ENCODE measurements around the gene DTNA. TPM values are rescaled to one million over a fixed set of nuclear protein-coding genes. Genes with fewer than 3 reads are reported as not detected.
A peak's percentile ranks its signal among the peaks of the same experiment; 100 is the strongest.

The DTNA gene
- total and polyA plus RNA-seq, 3 experiments from 2014 or later: not detected

- H3K9me3 ChIP-seq (ENCODE audit: low read length): no peaks in the 10 kb centered on the region
- ChIA-PET POLR2A (no interaction called here), CTCF (no interaction called here)
- Mint-ChIP-seq H3K4me3 (no peak overlapping the region), H3K9me3 (no peaks in the 10 kb centered on the region), H3K4me1 (no peaks in the 10 kb centered on the region), H3K36me3 (no peaks in the 10 kb centered on the region), H3K27me3 (peaks cover 4 to 12% of the 10 kb centered on the region in 2 donors), H3K27ac (no peak overlapping the region)
- no peak for DNase-seq
- no peaks in the 10 kb centered on the region for H3K36me3 ChIP-seq (ENCODE audit: insufficient read depth, low read length)
- no peaks in the 10 kb centered on the region for H3K4me1 ChIP-seq (ENCODE audit: insufficient read depth, low read length)
- no peak overlapping the region for H3K27ac ChIP-seq (ENCODE audit: low read depth, low read length)
- no peak overlapping the region for H3K4me3 ChIP-seq (ENCODE audit: low read length)
- no peaks in the 10 kb centered on the region for H3K27me3 ChIP-seq (ENCODE audit: insufficient read depth, low read length, poor library complexity, severe bottlenecking)
Measured at GRCh38 chr18:34923911-34924310, 213.8 kb downstream of the DTNA start.

- H3K4me3 Mint-ChIP-seq: no peak overlapping the region
Measured at GRCh38 chr18:34926683-34927082, 216.6 kb downstream of the DTNA start.

GRCh38 chr18:34928088-34928753, 218.1 kb downstream of the DTNA start:
- POLR2A ChIA-PET: no interaction called here
- H3K4me3 ChIP-seq (ENCODE audit: low read length): no peak overlapping the region
- H3K27me3 Mint-ChIP-seq: peaks cover 0 to 4% of the 10 kb centered on the region in 2 donors

More at GRCh38 chr18:34926683-34927082, 216.6 kb downstream of the DTNA start:
- Histone ChIP-seq H3K36me3 (ENCODE audit: insufficient read depth, low read length) (no peaks in the 10 kb centered on the region), H3K27me3 (ENCODE audit: insufficient read depth, low read length, poor library complexity, severe bottlenecking) (no peaks in the 10 kb centered on the region), H3K4me3 (ENCODE audit: low read length) (no peak overlapping the region), H3K9me3 (ENCODE audit: low read length) (no peaks in the 10 kb centered on the region), H3K4me1 (ENCODE audit: insufficient read depth, low read length) (no peaks in the 10 kb centered on the region), H3K27ac (ENCODE audit: low read depth, low read length) (no peak overlapping the region)
- POLR2A ChIA-PET: no interaction called here
- Mint-ChIP-seq H3K36me3 (no peaks in the 10 kb centered on the region), H3K9me3 (no peaks in the 10 kb centered on the region), H3K27ac (no peak overlapping the region), H3K27me3 (peaks cover 4% of the 10 kb centered on the region in 2 donors), H3K4me1 (no peaks in the 10 kb centered on the region)
- no peak for DNase-seq
- CTCF ChIA-PET: no interaction called here

GRCh38 chr18:34928754-34929335, 218.7 kb downstream of the DTNA start:
- DNase-seq: no peak
- no peaks in the 10 kb centered on the region for H3K9me3 ChIP-seq (ENCODE audit: low read length)
- no peaks in the 10 kb centered on the region for H3K4me1 ChIP-seq (ENCODE audit: insufficient read depth, low read length)
- H3K9me3 Mint-ChIP-seq: no peaks in the 10 kb centered on the region
- no peaks in the 10 kb centered on the region for H3K36me3 ChIP-seq (ENCODE audit: insufficient read depth, low read length)
- H3K27me3 Mint-ChIP-seq: peaks cover 0 to 4% of the 10 kb centered on the region in 2 donors
- no peaks in the 10 kb centered on the region for H3K36me3 Mint-ChIP-seq
- no peaks in the 10 kb centered on the region for H3K4me1 Mint-ChIP-seq
- ChIA-PET CTCF (no interaction called here), POLR2A (no interaction called here)
- H3K27me3 ChIP-seq (ENCODE audit: insufficient read depth, low read length, poor library complexity, severe bottlenecking): no peaks in the 10 kb centered on the region
- no peak overlapping the region for H3K4me3 Mint-ChIP-seq
- H3K27ac Mint-ChIP-seq: peak overlapping the region in 1 of 8 donors; percentile 46
- H3K27ac ChIP-seq (ENCODE audit: low read depth, low read length): no peak overlapping the region
- H3K4me3 ChIP-seq (ENCODE audit: low read length): no peak overlapping the region

More at GRCh38 chr18:34928088-34928753, 218.1 kb downstream of the DTNA start:
- Histone ChIP-seq H3K36me3 (ENCODE audit: insufficient read depth, low read length) (no peaks in the 10 kb centered on the region), H3K9me3 (ENCODE audit: low read length) (no peaks in the 10 kb centered on the region), H3K4me1 (ENCODE audit: insufficient read depth, low read length) (no peaks in the 10 kb centered on the region), H3K27me3 (ENCODE audit: insufficient read depth, low read length, poor library complexity, severe bottlenecking) (no peaks in the 10 kb centered on the region), H3K27ac (ENCODE audit: low read depth, low read length) (no peak overlapping the region)
- no peaks in the 10 kb centered on the region for H3K4me1 Mint-ChIP-seq
- no peak for DNase-seq
- H3K27ac Mint-ChIP-seq: no peak overlapping the region
- H3K4me3 Mint-ChIP-seq: no peak overlapping the region
- CTCF ChIA-PET: no interaction called here
- no peaks in the 10 kb centered on the region for H3K9me3 Mint-ChIP-seq
- no peaks in the 10 kb centered on the region for H3K36me3 Mint-ChIP-seq

GRCh38 chr18:34929336-34929780, 219.3 kb downstream of the DTNA start:
- no peaks in the 10 kb centered on the region for H3K9me3 Mint-ChIP-seq
- Histone ChIP-seq H3K36me3 (ENCODE audit: insufficient read depth, low read length) (no peaks in the 10 kb centered on the region), H3K9me3 (ENCODE audit: low read length) (no peaks in the 10 kb centered on the region), H3K4me3 (ENCODE audit: low read length) (no peak overlapping the region), H3K4me1 (ENCODE audit: insufficient read depth, low read length) (no peaks in the 10 kb centered on the region), H3K27ac (ENCODE audit: low read depth, low read length) (no peak overlapping the region), H3K27me3 (ENCODE audit: insufficient read depth, low read length, poor library complexity, severe bottlenecking) (no peaks in the 10 kb centered on the region)
- no peaks in the 10 kb centered on the region for H3K36me3 Mint-ChIP-seq
- H3K27me3 Mint-ChIP-seq: peaks cover 0 to 4% of the 10 kb centered on the region in 2 donors
- H3K27ac Mint-ChIP-seq: no peak overlapping the region
- H3K4me1 Mint-ChIP-seq: no peaks in the 10 kb centered on the region
- ChIA-PET POLR2A (no interaction called here), CTCF (no interaction called here)
- no peak for DNase-seq
- no peak overlapping the region for H3K4me3 Mint-ChIP-seq

- ChIA-PET CTCF (no interaction called here), POLR2A (no interaction called here)
- no peak overlapping the region for H3K4me3 ChIP-seq (ENCODE audit: low read length)
- no peaks in the 10 kb centered on the region for H3K27me3 ChIP-seq (ENCODE audit: insufficient read depth, low read length, poor library complexity, severe bottlenecking)
- no peaks in the 10 kb centered on the region for H3K36me3 ChIP-seq (ENCODE audit: insufficient read depth, low read length)
- H3K4me1 ChIP-seq (ENCODE audit: insufficient read depth, low read length): no peaks in the 10 kb centered on the region
- H3K4me3 Mint-ChIP-seq: no peak overlapping the region
- no peaks in the 10 kb centered on the region for H3K9me3 Mint-ChIP-seq
- H3K27me3 Mint-ChIP-seq: peaks cover under 1 to 10% of the 10 kb centered on the region in 2 donors
- no peaks in the 10 kb centered on the region for H3K4me1 Mint-ChIP-seq
- H3K36me3 Mint-ChIP-seq: no peaks in the 10 kb centered on the region
- no peaks in the 10 kb centered on the region for H3K9me3 ChIP-seq (ENCODE audit: low read length)
- DNase-seq: no peak
- H3K27ac ChIP-seq (ENCODE audit: low read depth, low read length): no peak overlapping the region
- no peak overlapping the region for H3K27ac Mint-ChIP-seq
Measured at GRCh38 chr18:34932363-34932762, 222.3 kb downstream of the DTNA start.

- ChIA-PET POLR2A (no interaction called here), CTCF (no interaction called here)
- Histone ChIP-seq H3K27me3 (ENCODE audit: insufficient read depth, low read length, poor library complexity, severe bottlenecking) (no peaks in the 10 kb centered on the region), H3K27ac (ENCODE audit: low read depth, low read length) (no peak overlapping the region), H3K9me3 (ENCODE audit: low read length) (no peaks in the 10 kb centered on the region), H3K36me3 (ENCODE audit: insufficient read depth, low read length) (no peaks in the 10 kb centered on the region), H3K4me3 (ENCODE audit: low read length) (no peak overlapping the region), H3K4me1 (ENCODE audit: insufficient read depth, low read length) (no peaks in the 10 kb centered on the region)
- peaks cover 2 to 14% of the 10 kb centered on the region in 2 donors for H3K27me3 Mint-ChIP-seq
- H3K36me3 Mint-ChIP-seq: no peaks in the 10 kb centered on the region
- no peaks in the 10 kb centered on the region for H3K4me1 Mint-ChIP-seq
- no peak overlapping the region for H3K27ac Mint-ChIP-seq
- DNase-seq: no peak
- H3K4me3 Mint-ChIP-seq: no peak overlapping the region
- H3K9me3 Mint-ChIP-seq: no peaks in the 10 kb centered on the region
Measured at GRCh38 chr18:34932792-34933466, 222.8 kb downstream of the DTNA start.

- no peaks in the 10 kb centered on the region for H3K9me3 ChIP-seq (ENCODE audit: low read length)
- ChIA-PET CTCF (no interaction called here), POLR2A (no interaction called here)
- Mint-ChIP-seq H3K4me3 (no peak overlapping the region), H3K36me3 (no peaks in the 10 kb centered on the region), H3K4me1 (no peaks in the 10 kb centered on the region), H3K27me3 (peaks cover 2 to 25% of the 10 kb centered on the region in 2 donors), H3K27ac (no peak overlapping the region), H3K9me3 (no peaks in the 10 kb centered on the region)
- H3K4me3 ChIP-seq (ENCODE audit: low read length): no peak overlapping the region
- no peaks in the 10 kb centered on the region for H3K4me1 ChIP-seq (ENCODE audit: insufficient read depth, low read length)
- no peak for DNase-seq
- H3K27me3 ChIP-seq (ENCODE audit: insufficient read depth, low read length, poor library complexity, severe bottlenecking): no peaks in the 10 kb centered on the region
- H3K36me3 ChIP-seq (ENCODE audit: insufficient read depth, low read length): no peaks in the 10 kb centered on the region
- no peak overlapping the region for H3K27ac ChIP-seq (ENCODE audit: low read depth, low read length)
Measured at GRCh38 chr18:34933909-34934661, 224.0 kb downstream of the DTNA start.

Data from CD8-positive, alpha-beta memory T cell (primary cell).